ENCODE measurements around the gene CLEC16A.
"Not testable (repeated sequence)": the region's sequence is repeated elsewhere in the genome, so short reads cannot be mapped to it uniquely, and the experiment has no call there.

The CLEC16A gene

GRCh38 chr16:10938796-10939648, 5.3 kb upstream of the CLEC16A start:
- FAIRE-seq (no peak), DNase-seq (ENCODE audit: insufficient read length, low spot score) (no peak)

DNA sequence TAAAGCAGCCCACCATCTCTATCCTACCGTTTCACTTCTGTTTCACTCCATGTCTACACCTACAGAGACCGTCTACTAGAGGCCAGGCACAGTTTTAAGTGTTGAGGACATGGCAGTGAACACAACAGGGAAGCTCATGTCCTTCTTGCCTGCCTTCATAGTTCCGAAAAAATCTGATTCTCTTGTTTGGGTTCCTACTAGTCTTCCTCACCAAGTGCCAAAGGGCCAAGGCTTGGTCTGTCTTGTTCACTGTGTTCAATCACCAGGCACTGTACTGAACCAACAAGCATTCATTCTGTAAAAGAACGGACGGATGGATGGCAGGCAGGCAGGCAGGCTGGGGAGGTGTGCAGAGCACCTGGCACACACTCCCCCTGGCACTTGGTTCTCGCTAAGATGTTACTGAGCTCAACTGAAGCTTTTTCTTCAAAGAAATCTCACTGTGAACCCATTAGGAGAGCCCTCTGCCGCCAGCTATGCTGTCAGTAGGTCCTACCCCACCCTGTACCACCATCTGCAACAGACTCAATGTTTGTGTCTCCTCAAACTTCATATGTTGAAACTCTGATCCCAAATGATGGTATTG, 4.6 kb upstream of the CLEC16A start:
- FAIRE-seq, result no peak

GRCh38 chr16:10940501-10941079, 3.8 kb upstream of the CLEC16A start:
- FAIRE-seq (no peak), DNase-seq (ENCODE audit: insufficient read length, low spot score) (no peak)

More for the DNA sequence above, 4.6 kb upstream of the CLEC16A start:
- no peak for DNase-seq (ENCODE audit: insufficient read length, low spot score)

DNA sequence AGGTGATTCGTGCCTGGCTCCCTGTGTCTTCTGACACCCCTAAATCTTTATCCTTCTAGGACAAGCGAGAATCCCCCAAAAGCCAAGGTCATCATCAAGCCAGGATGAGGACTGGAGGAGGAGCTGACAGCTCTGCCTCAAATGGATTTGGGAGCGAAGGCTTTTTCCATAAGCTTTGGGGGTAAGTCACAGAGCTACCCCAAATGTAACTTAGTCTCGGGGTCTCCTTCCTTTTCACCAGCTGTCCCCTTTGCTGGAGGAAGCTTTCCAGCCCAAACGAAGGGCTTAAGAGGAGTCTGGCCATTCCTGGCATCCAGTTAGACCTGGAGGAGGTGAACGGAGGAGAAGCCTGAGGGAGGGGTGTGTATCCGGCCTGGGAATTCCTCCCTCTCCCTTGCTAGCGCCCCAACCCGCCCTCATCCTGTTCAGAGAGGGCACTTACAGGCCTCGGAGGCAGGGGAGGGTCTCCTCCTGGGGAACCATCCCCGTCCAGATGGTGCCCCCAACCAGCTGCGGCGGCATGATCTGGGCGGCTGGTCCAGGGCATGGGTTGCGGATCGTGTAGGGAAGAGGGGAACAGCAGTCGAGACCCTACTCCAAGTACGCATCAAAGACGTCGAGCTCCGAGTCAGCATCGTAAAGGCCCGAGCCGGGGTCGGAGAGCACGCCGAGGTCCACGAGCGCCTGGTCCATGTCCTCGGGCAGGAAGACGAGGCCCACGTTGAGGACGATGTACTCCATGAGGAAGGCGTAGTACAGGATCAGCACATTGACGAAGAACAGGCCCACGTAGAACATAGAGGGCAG, 3.0 kb upstream of the CLEC16A start:
- DNase-seq (ENCODE audit: insufficient read length, low spot score), result no peak
- no peak for FAIRE-seq

DNA sequence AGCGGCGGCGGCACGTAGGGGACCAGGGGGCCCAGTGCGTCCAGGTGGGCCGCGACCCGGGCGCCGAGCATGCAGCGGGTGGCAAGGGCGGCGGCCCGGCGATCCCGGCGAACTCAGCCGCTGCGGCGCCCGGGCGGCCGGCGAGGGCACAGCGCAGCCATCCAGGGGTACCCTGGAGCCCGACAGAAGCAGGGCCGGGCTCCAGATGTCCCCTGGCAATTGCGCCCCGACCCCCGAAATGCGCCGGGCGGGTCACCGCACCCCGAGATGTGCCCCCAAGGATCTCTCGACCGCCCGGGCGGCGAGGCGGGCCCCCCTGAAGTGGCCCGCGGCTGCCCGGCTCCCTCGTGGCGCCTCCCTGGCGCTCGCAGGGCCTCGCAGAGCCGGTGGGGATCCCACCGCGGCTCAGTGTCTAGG, 2.4 kb upstream of the CLEC16A start:
- not testable (repeated sequence) for DNase-seq (ENCODE audit: insufficient read length, low spot score); FAIRE-seq

GRCh38 chr16:10942352-10943063, 1.9 kb upstream of the CLEC16A start, which contains the start of gene DEXI:
DEXI (minus strand) TSS chr16:10942468; CDS start chr16:10942005, 463 bp downstream.
- peak; percentile 44 for FAIRE-seq
- peak; percentile 97 for DNase-seq (ENCODE audit: insufficient read length, low spot score)

DNA sequence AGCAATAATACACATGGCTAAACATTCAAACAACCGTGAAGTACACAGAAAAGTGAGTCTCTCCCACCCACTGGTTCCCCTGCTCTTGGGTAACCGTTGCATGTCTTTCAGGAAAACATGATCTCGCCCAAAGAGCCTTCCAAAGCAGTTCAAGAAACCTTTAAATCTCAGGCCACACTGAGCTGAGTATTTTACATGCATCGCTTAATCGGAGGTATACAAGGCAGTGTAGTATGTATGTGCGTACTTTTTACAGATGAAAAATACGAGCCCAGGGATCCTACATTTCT, 1.4 kb upstream of the CLEC16A start:
- no peak for DNase-seq (ENCODE audit: insufficient read length, low spot score)
- FAIRE-seq, result no peak

GRCh38 chr16:10945065-10945787, 862 bp downstream of the CLEC16A start:
- DNase-seq (ENCODE audit: insufficient read length, low spot score), result no peak
- no peak for FAIRE-seq

- FAIRE-seq, result no peak
- no peak for DNase-seq (ENCODE audit: insufficient read length, low spot score)
These were observed 1.9 kb downstream of the CLEC16A start for GRCh38 chr16:10946308-10946707.

GRCh38 chr16:10947211-10947787, 2.9 kb downstream of the CLEC16A start:
- FAIRE-seq (no peak), DNase-seq (ENCODE audit: insufficient read length, low spot score) (no peak)

DNA sequence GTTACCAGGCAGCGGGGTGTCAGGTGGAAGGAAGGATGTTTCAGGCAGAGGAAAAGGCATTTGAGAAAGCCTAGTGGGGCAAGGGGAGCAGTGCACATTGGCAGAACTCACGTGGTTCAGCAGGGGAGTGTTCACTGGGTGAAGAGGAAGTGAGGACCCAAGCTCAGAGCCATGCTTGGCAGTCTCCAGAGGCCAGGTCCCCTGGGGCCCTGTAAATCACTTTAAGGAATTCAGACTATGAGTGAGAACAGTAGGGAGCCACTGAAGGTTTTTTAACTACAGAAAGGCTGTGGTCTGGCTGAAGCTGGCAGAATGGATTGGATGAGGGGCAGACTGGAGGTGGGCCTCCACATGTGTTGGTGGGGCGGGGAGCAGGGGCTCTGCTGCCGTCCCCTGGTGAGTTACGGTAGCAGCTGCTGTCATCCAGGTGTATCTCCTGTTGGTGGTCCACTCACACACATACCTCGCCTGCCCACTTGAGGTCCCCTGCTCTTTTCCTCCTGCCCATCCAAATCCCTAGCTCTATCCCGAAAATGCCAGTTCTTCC, 5.1 kb downstream of the CLEC16A start:
- FAIRE-seq, result no peak
- DNase-seq (ENCODE audit: insufficient read length, low spot score), result no peak

DNA sequence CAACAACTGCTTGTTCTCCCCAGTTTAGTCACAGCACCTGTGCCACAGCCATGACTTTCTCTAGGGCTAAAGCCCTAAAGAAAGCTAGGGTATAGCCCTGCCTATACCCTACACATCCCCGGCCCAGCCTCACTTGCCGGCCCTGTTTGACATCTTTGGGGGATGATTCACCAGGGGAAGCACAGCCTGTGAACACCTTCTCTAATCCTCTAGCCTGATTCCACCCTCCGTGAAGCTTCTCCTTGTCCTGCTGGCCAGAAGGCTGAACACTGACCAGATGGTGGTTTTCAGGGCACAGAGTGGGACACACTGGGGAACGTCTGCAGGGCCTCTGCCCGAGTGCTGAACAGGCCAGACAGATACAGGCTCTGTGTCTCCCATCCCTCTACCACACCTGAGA, 6.0 kb downstream of the CLEC16A start:
- DNase-seq (ENCODE audit: insufficient read length, low spot score), result no peak
- no peak for FAIRE-seq

DNA sequence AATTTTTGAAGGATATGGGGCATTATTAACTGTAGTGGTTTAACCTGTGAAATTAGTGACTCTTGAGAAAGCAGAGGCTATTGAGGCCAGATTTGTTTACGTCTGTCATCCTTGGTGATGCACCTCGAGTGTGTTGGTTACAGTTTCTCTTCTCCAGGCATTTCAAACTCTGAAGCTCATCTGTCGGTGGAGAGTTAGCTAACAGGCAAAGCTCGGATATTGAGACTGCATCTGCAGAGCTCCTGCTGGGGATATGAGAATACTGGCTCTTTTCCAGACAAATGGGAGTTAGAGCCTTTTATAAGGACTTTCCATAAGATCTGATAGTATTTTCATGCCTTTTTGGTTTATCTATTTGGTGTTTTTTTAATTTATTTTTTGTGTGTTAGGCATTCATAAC, 6.7 kb downstream of the CLEC16A start:
- FAIRE-seq (no peak), DNase-seq (ENCODE audit: insufficient read length, low spot score) (no peak)

GRCh38 chr16:10954903-10955302, 10.5 kb downstream of the CLEC16A start:
- FAIRE-seq (no peak), DNase-seq (ENCODE audit: insufficient read length, low spot score) (no peak)

GRCh38 chr16:10957771-10958482, 13.6 kb downstream of the CLEC16A start:
- FAIRE-seq (no peak), DNase-seq (ENCODE audit: insufficient read length, low spot score) (no peak)

DNA sequence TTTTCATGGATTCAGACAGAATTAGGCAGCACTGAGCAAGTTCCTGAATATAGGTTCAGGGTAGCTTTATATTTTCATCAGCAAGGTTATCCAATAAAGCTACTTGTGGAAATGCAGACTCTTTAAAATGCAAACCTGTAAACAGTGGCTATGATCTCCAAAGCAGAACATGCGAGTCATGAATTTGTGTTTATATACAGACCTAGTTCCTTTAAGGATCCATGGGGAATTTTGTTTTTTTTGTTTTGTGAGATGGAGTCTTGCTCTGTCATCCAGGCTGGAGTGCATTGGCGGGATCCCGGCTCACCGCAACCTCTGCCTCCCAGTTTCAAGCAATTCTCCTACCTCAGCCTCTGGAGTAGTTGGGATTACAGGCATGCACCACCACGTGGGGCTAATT, 14.8 kb downstream of the CLEC16A start:
- no peak for FAIRE-seq
- no peak for DNase-seq (ENCODE audit: insufficient read length, low spot score)

- FAIRE-seq (no peak), DNase-seq (ENCODE audit: insufficient read length, low spot score) (no peak)
These were observed 16.9 kb downstream of the CLEC16A start for GRCh38 chr16:10961231-10961630.

GRCh38 chr16:10964039-10964890, 19.9 kb downstream of the CLEC16A start:
- FAIRE-seq, result peak; percentile 13
- DNase-seq (ENCODE audit: insufficient read length, low spot score), result peak; percentile 88
